ENCODE measurements around the gene ZNF563. TPM values are rescaled to one million over a fixed set of nuclear protein-coding genes. Genes with fewer than 3 reads are reported as not detected.

ZNF563 gene
- total RNA-seq, 1 donor from 2014 or later, result 2.6 TPM

- no peak for TF ChIP-seq CTCF (conservative IDR thresholded peaks at IDR 0.05)
- no peaks in the 10 kb centered on the region for H3K9me3 Mint-ChIP-seq
- peaks cover 24% of the 10 kb centered on the region for H3K4me1 Mint-ChIP-seq (ENCODE audit: unreplicated experiment)
- H3K27ac Mint-ChIP-seq, result peak overlapping the region; percentile 99
- no peaks in the 10 kb centered on the region for H3K27me3 Mint-ChIP-seq
- peak; percentile 85 for DNase-seq (ENCODE audit: extremely low spot score, unreplicated experiment)
- H3K4me3 Mint-ChIP-seq, result peak overlapping the region; percentile 100
- peaks cover 28% of the 10 kb centered on the region for H3K36me3 Mint-ChIP-seq
These were observed 39.6 kb downstream of the ZNF563 start for GRCh38 chr19:12293777-12294248.

DNA sequence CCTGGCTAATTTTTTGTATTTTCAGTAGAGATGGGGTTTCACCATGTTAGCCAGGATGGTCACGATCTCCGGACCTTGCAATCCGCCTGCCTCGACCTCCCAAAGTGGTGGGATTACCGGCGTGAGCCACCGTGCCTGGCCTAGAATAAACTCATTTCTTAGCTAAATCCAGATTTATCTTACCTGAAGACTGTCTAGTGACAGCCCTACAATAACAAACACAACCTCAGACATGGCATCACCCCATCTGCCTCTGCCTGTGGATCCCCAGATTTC, 43.7 kb downstream of the ZNF563 start:
- Mint-ChIP-seq H3K27me3 (no peaks in the 10 kb centered on the region), H3K9me3 (no peaks in the 10 kb centered on the region), H3K4me3 (no peak overlapping the region), H3K27ac (peak overlapping the region; percentile 94), H3K4me1 (ENCODE audit: unreplicated experiment) (peaks cover 17% of the 10 kb centered on the region), H3K36me3 (peaks cover 33% of the 10 kb centered on the region)
- TF ChIP-seq CTCF (conservative IDR thresholded peaks at IDR 0.05), result no peak
- DNase-seq (ENCODE audit: extremely low spot score, unreplicated experiment), result no peak

DNA sequence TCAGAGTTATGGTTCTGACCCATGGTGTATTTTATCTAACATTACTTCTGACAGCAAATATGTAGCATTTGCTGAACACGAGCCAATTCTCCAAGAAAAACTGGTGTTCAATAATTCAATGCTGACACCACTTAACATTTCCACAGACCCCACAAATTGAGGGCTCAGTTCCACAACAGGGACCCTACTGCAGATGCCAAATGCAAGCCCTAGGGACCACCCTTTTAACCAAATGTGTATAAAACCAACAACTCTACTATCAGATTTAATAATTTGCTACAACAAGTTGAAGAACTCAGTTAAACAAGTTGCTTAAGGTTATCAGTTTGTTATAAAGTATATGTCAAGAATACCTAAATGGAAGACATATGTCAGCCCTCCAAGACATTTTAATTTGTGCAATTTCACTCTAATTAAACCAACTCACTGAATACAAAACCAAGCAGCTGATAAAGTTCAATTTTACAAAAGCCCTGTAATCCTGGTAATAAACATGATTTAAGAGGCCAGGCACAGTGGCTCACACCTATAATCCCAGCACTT, 45.4 kb downstream of the ZNF563 start:
- no peak overlapping the region for H3K27ac Mint-ChIP-seq
- H3K4me3 Mint-ChIP-seq, result no peak overlapping the region
- H3K9me3 Mint-ChIP-seq, result no peaks in the 10 kb centered on the region
- DNase-seq (ENCODE audit: extremely low spot score, unreplicated experiment), result peak; percentile 1
- H3K36me3 Mint-ChIP-seq, result peaks cover 25% of the 10 kb centered on the region
- peaks cover 10% of the 10 kb centered on the region for H3K4me1 Mint-ChIP-seq (ENCODE audit: unreplicated experiment)
- no peak for TF ChIP-seq CTCF (conservative IDR thresholded peaks at IDR 0.05)
- no peaks in the 10 kb centered on the region for H3K27me3 Mint-ChIP-seq

DNA sequence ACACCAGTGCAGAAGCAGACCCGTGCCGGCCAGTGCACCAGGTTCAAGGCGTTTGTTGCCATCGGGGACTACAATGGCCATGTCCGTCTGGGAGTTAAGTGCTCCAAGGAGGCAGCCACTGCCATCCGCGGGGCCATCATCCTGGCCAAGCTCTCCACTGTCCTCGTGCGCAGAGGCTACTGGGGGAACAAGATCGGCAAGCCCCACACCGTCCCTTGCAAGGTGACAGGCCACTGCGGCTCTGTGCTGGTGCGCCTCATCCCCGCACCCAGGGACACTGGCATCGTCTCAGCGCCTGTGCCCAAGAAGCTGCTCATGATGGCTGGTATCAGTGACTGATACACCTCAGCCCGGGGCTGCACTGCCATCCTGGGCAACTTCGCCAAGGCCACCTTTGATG, 48.8 kb downstream of the ZNF563 start:
- no peaks in the 10 kb centered on the region for H3K4me1 Mint-ChIP-seq (ENCODE audit: unreplicated experiment)
- TF ChIP-seq CTCF (conservative IDR thresholded peaks at IDR 0.05), result no peak
- peaks cover 26% of the 10 kb centered on the region for H3K36me3 Mint-ChIP-seq
- H3K4me3 Mint-ChIP-seq, result no peak overlapping the region
- no peak for DNase-seq (ENCODE audit: extremely low spot score, unreplicated experiment)
- no peak overlapping the region for H3K27ac Mint-ChIP-seq
- H3K27me3 Mint-ChIP-seq, result no peaks in the 10 kb centered on the region
- peaks cover 4% of the 10 kb centered on the region for H3K9me3 Mint-ChIP-seq

DNA sequence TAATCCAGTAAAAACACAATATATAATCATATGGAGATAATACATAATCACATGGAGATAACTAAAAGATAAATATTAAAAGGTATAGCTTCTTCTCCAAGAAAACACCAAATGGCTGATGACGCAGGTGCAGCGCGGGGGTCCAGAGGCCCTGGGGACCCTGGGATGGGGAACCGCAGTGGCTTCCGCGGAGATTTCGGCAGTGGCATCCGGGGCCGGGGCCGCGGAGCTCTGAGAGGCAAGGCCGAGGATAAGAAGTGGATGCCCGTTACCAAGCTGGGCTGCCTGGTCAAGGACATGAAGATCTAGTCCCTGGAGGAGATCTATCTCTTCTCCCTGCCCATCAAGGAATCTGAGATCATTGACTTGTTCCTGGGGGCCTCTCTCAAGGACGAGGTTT, 49.2 kb downstream of the ZNF563 start:
- Mint-ChIP-seq H3K9me3 (peaks cover 4% of the 10 kb centered on the region), H3K4me1 (ENCODE audit: unreplicated experiment) (no peaks in the 10 kb centered on the region), H3K4me3 (no peak overlapping the region), H3K27me3 (no peaks in the 10 kb centered on the region), H3K27ac (no peak overlapping the region), H3K36me3 (peaks cover 27% of the 10 kb centered on the region)
- TF ChIP-seq CTCF (conservative IDR thresholded peaks at IDR 0.05), result no peak
- DNase-seq (ENCODE audit: extremely low spot score, unreplicated experiment), result no peak

DNA sequence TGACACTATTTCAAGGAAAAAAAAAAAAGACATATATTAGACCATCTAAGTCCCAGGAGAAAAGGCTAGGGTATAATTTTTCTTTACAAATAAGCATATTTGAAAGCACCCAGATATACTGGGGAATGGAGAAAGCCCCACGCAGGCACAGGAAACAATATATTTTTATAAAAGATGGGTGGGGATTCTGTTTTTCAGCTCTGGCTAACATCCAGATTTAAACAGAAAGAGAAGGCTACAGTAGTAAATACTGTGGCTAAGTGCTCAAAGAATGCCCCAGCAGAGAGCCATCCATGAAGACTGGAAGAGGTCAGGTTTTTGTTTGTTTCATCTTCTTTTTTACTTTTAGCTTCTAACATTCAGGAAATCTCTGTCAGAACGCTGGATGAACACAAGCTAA, 54.7 kb downstream of the ZNF563 start:
- Mint-ChIP-seq H3K27ac (no peak overlapping the region), H3K27me3 (no peaks in the 10 kb centered on the region), H3K4me3 (no peak overlapping the region), H3K36me3 (peaks cover 54% of the 10 kb centered on the region), H3K4me1 (ENCODE audit: unreplicated experiment) (no peaks in the 10 kb centered on the region), H3K9me3 (peaks cover 20% of the 10 kb centered on the region)
- no peak for TF ChIP-seq CTCF (conservative IDR thresholded peaks at IDR 0.05)
- no peak for DNase-seq (ENCODE audit: extremely low spot score, unreplicated experiment)

Measured in type B pancreatic cell (in vitro differentiated cells).